Calu3 (cell line): ENCODE results near the gene RGL2. TPM values are rescaled to one million over a fixed set of nuclear protein-coding genes. Genes with fewer than 3 reads are reported as not detected.

Experiments used
- BruUV-seq: library from RNA; stranded (reverse); fragments of 400-500 nt; replicated peaks from 2 replicates; lab custom pipeline; 2021; lab: Mats Ljungman, UMichigan
- CTCF ChIA-PET: fragments of 300-600 bp; sonication (Branson Sonifier 250); formaldehyde crosslinking; loops from one replicate; lab custom pipeline; 2022; ENCODE audit warnings: antibody characterized with exemption; lab: Charles Lee
- DNase-seq: peaks from one replicate; pipeline ENCODE4 v3.0.0; 2022
- H3K27ac Mint-ChIP-seq: one replicate; pipeline ENCODE4 v1.8.0; 2022; ENCODE audit warnings: mixed read lengths; ENCODE audit not compliant: unreplicated experiment
- H3K27me3 Mint-ChIP-seq: one replicate; pipeline ENCODE4 v1.8.0; 2022; ENCODE audit warnings: mixed read lengths; ENCODE audit not compliant: unreplicated experiment
- H3K36me3 Mint-ChIP-seq: one replicate; pipeline ENCODE4 v1.8.0; 2022; ENCODE audit warnings: mild to moderate bottlenecking, moderate library complexity, mixed read lengths; ENCODE audit not compliant: insufficient read depth, unreplicated experiment
- H3K4me1 Mint-ChIP-seq: one replicate; pipeline ENCODE4 v1.8.0; 2022; ENCODE audit warnings: mild to moderate bottlenecking, low read depth, mixed read lengths; ENCODE audit not compliant: unreplicated experiment
- H3K4me3 Mint-ChIP-seq: one replicate; pipeline ENCODE4 v1.8.0; 2022; ENCODE audit warnings: mild to moderate bottlenecking, low read depth, moderate library complexity, mixed read lengths; ENCODE audit not compliant: unreplicated experiment
- H3K9me3 Mint-ChIP-seq: one replicate; pipeline ENCODE4 v1.8.0; 2022; ENCODE audit warnings: low read depth, mixed read lengths; ENCODE audit not compliant: unreplicated experiment
- CTCF ChIP-seq: fragments of 200-600 bp; IDR thresholded peaks from one replicate; pipeline ENCODE4 v1.8.0; 2022; ENCODE audit warnings: antibody characterized with exemption; ENCODE audit not compliant: unreplicated experiment
- intact Hi-C: fragments of 100-400 bp; cut with micrococcal nuclease; formaldehyde crosslinking; loops from one replicate; pipeline ENCODE4 v1.10.0; 2022; ENCODE audit not compliant: unreplicated experiment
- total RNA-seq: library from RNA; stranded (reverse); gene quantifications from 2 replicates; pipeline ENCODE4 v1.2.3, GENCODE V29; 2022

Gene RGL2
- total RNA-seq, 1 experiment from 2014 or later = 138 TPM

DNA sequence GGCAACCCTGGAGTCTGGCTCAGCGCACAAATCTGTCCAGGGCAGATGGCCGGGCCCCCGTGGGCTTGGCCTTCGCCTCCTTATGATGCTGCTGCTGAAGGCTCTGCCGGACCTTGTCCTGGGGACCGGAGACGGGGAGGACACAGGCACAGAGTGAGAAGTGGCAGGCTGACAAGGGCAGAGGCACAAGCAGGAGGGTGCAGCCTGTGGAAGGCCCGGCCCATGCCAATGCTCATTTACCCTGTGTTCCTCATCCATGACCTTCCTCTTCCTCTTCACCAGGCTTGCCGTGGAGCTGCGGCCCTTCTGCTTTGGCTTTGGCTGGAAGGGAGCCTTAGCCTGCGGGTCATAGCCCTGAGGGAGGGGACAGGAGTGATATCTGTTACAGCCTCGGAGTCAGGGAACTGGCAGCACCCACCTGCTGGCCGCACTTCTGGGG lies 19.5 kb downstream of the RGL2 start:
- no peak for TF ChIP-seq CTCF
- Mint-ChIP-seq H3K9me3 (no peaks in the 10 kb centered on the region), H3K4me1 (peaks cover 38% of the 10 kb centered on the region), H3K4me3 (no peak overlapping the region), H3K36me3 (peaks cover 97% of the 10 kb centered on the region), H3K27me3 (no peaks in the 10 kb centered on the region), H3K27ac (peak overlapping the region; percentile 62)
- CTCF ChIA-PET = interaction anchor here (0.5 to 1.3 kb wide), 4 partner anchors 9 to 54 kb away, joined by 3 to 5 read pairs (median 5); no protein-coding TSS in a partner anchor
- intact Hi-C loops = no loop called here
- no TSS peak for BruUV-seq
- no peak for DNase-seq

DNA sequence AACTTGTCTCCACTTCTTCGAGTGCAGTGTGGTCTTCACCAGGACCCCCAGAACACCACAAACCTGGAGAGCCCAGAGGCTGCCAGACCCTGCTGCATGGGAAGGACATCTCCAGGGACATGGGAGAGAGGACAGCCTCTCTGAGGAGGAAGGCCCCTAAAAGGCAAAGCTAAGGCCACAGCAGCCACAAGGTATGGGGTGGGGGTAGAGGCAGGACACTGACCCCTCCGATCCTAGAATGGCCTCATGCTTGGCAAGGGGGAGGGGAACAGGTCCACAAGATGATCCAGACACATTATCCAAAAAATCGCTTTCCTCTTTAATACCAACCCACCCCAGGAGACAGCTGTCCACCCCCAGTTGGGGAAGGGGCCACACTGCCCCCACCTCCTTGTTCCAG lies 19.9 kb downstream of the RGL2 start:
- intact Hi-C loops = no loop called here
- TF ChIP-seq CTCF = no peak
- Mint-ChIP-seq H3K27me3 (no peaks in the 10 kb centered on the region), H3K36me3 (peaks cover 97% of the 10 kb centered on the region), H3K9me3 (no peaks in the 10 kb centered on the region), H3K27ac (peak overlapping the region; percentile 62), H3K4me3 (no peak overlapping the region), H3K4me1 (peaks cover 43% of the 10 kb centered on the region)
- BruUV-seq = no TSS peak
- DNase-seq = no peak
- CTCF ChIA-PET = interaction anchor here (1.3 to 2.2 kb wide), 2 partner anchors 21 kb away, joined by 5 to 14 read pairs; no protein-coding TSS in a partner anchor

- Mint-ChIP-seq H3K36me3 (peaks cover 97% of the 10 kb centered on the region), H3K27ac (peak overlapping the region; percentile 62), H3K9me3 (no peaks in the 10 kb centered on the region), H3K4me3 (peak overlapping the region; percentile 94), H3K4me1 (peaks cover 48% of the 10 kb centered on the region), H3K27me3 (no peaks in the 10 kb centered on the region)
- TF ChIP-seq CTCF = no peak
- DNase-seq = no peak
- BruUV-seq = no TSS peak
- CTCF ChIA-PET = interaction anchor here (1.6 to 2.2 kb wide), 2 partner anchors 21 to 46 kb away, joined by 3 to 14 read pairs; no protein-coding TSS in a partner anchor
- intact Hi-C loops = no loop called here
Measured at GRCh38 chr6:33278392-33278741, 20.4 kb downstream of the RGL2 start.

DNA sequence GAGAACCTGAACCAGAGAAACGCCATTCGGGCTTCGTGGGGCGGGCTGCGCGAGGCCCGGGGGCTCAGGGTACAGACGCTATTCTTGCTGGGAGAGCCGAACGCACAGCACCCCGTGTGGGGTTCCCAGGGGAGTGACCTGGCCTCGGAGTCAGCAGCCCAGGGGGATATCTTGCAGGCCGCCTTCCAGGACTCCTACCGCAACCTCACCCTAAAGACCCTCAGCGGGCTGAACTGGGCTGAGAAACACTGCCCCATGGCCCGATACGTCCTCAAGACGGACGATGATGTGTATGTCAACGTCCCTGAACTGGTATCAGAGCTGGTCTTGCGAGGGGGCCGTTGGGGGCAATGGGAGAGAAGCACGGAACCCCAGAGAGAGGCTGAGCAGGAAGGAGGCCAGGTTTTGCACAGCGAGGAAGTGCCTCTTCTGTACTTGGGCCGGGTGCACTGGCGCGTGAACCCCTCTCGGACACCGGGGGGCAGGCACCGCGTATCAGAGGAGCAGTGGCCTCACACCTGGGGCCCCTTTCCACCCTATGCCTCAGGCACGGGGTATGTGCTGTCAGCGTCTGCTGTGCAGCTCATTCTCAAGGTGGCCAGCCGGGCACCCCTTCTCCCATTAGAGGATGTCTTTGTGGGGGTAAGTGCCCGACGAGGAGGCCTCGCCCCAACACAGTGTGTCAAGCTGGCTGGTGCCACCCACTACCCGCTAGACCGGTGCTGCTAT lies 20.9 kb downstream of the RGL2 start:
- CTCF ChIA-PET = interaction anchor here (0.6 to 2.2 kb wide), 11 partner anchors 9 to 148 kb away, joined by 3 to 14 read pairs (median 4); partner anchors contain the start of genes PFDN6 and WDR46
- Mint-ChIP-seq H3K4me3 (peak overlapping the region; percentile 94), H3K9me3 (no peaks in the 10 kb centered on the region), H3K27me3 (no peaks in the 10 kb centered on the region), H3K4me1 (peaks cover 53% of the 10 kb centered on the region), H3K36me3 (peaks cover 97% of the 10 kb centered on the region), H3K27ac (peak overlapping the region; percentile 100)
- DNase-seq = peak; percentile 41
- TF ChIP-seq CTCF = peak; percentile 15
- intact Hi-C loops = no loop called here
- BruUV-seq = no TSS peak
